ENCODE results near the gene KCNN3.

DNA sequence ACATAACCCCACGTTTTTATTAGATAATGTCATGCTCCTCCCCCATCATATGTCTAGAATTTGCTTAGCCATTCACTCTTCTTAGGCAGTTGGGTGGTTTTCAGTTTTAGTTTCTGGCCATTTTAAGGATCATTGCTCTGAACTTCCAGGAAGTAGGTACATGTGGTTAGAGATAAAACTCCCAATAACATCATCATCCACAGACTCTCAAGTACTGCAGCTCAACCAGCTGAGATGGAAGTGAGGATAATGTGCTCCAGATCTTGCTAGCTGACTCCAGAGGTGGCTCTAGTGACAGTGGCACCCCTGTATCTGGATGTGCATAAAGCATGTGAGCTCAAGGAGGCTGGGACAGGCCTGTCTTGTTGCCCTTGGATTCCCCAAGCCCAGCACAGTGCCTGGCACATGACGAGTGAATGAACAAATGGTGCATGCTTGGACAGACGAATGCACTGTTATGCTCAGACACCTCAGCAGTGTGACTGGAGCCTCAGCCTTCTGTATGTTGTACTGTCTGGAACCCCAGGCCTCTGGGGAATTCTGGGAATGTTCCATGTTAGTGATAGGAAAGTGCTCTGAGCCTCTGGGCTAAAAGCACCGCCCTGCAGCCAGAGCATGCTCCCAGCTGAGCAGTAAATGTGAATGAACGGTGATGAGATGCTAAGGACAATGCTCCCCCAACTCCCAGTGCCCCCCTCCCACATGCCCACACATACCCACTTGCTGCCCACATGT lies 16.4 kb upstream of the KCNN3 start:
- TF ChIP-seq TAF1 (IDR thresholded peaks at IDR 0.05; ENCODE audit: borderline replicate concordance, insufficient read depth, low read length) (no peak), SIN3A (IDR thresholded peaks at IDR 0.05; ENCODE audit: borderline replicate concordance, insufficient read depth, low read length) (no peak), POLR2AphosphoS5 (IDR thresholded peaks at IDR 0.05; ENCODE audit: low read depth, low read length) (no peak), FOXP2 (optimal IDR thresholded peaks at IDR 0.05; ENCODE audit: borderline replicate concordance, extremely low read depth, extremely low read length, insufficient read depth) (no peak)
- TF ChIP-seq, protein P1, sequence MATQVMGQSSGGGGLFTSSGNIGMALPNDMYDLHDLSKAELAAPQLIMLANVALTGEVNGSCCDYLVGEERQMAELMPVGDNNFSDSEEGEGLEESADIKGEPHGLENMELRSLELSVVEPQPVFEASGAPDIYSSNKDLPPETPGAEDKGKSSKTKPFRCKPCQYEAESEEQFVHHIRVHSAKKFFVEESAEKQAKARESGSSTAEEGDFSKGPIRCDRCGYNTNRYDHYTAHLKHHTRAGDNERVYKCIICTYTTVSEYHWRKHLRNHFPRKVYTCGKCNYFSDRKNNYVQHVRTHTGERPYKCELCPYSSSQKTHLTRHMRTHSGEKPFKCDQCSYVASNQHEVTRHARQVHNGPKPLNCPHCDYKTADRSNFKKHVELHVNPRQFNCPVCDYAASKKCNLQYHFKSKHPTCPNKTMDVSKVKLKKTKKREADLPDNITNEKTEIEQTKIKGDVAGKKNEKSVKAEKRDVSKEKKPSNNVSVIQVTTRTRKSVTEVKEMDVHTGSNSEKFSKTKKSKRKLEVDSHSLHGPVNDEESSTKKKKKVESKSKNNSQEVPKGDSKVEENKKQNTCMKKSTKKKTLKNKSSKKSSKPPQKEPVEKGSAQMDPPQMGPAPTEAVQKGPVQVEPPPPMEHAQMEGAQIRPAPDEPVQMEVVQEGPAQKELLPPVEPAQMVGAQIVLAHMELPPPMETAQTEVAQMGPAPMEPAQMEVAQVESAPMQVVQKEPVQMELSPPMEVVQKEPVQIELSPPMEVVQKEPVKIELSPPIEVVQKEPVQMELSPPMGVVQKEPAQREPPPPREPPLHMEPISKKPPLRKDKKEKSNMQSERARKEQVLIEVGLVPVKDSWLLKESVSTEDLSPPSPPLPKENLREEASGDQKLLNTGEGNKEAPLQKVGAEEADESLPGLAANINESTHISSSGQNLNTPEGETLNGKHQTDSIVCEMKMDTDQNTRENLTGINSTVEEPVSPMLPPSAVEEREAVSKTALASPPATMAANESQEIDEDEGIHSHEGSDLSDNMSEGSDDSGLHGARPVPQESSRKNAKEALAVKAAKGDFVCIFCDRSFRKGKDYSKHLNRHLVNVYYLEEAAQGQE (IDR thresholded peaks at IDR 0.05; ENCODE audit: insufficient read depth in 1 of 2, low read depth in 2 of 2, low read length in 2 of 2): no peak

Measured in PFSK-1 (cell line).